Measurements from ENCODE around the gene AIG1.
"Not testable (repeated sequence)": the region's sequence is repeated elsewhere in the genome, so short reads cannot be mapped to it uniquely, and the experiment has no call there.

The AIG1 gene

DNA sequence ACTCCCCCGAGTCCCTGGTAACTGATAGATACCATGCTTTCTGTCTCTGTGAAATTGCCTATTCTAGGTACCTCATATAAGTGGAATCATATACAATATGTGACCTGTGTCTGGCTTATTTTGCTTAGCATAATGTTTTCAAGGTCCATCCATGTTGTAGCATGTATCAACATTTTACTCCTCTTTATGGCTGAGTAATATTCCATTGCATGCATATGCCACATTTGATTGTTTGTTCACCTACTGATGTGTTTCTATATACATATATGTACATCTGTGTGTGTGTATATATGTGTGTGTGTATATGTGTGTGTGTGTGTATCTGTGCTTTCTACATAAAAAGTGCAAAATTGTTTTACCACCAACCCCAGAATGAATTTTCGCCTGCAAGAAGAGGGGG is 270.7 kb downstream of the AIG1 start:
- DNase-seq (ENCODE audit: low read depth), result no peak

DNA sequence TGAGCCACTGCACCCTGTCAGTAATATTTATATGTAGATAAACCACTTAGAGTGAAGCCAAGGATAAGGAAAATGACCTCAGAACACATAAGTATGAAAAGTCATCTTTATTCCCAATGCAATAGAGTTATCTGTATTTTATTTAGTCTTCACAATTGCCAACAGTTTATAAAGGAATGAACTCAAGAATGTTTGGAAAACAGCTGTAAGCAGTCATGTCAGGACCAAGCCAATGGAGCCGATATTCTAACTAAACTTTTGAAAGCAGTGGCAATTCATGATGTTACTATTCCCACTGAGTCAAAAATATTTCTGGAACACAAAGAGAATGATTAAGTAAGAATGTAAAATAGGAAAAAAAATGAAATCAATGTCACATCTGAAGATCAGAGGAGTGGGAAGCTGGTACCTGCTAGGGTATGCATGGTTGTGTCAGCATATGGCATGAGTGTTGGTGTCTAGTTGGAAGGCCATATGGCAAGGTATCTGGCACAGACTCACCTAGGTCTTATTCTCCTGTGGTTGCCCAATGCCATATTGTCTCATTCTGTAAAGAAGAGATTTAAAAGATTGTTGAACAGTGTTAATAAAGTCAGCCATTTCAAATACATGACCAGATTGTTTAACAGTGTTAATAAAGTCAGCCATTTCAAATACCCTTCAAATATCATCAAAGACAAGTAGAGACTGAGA is 271.6 kb downstream of the AIG1 start:
- DNase-seq (ENCODE audit: low read depth), result no peak

DNA sequence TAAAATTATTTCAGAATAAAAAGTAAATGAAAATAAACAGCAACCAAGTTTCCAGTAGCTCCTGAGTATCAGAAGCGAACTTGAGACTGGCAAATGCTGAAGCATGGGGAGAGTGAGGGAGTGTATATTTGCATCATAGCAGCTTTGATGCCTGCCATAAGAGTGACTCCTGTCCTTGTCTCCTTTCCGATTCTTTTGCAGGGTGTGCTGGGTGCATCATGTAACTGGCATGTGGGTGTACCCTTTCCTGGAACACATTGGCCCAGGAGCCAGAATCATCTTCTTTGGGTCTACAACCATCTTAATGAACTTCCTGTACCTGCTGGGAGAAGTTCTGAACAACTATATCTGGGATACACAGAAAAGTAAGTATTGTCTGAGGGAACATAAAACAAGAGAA is 272.4 kb downstream of the AIG1 start:
- DNase-seq (ENCODE audit: low read depth), result peak; percentile 30

DNA sequence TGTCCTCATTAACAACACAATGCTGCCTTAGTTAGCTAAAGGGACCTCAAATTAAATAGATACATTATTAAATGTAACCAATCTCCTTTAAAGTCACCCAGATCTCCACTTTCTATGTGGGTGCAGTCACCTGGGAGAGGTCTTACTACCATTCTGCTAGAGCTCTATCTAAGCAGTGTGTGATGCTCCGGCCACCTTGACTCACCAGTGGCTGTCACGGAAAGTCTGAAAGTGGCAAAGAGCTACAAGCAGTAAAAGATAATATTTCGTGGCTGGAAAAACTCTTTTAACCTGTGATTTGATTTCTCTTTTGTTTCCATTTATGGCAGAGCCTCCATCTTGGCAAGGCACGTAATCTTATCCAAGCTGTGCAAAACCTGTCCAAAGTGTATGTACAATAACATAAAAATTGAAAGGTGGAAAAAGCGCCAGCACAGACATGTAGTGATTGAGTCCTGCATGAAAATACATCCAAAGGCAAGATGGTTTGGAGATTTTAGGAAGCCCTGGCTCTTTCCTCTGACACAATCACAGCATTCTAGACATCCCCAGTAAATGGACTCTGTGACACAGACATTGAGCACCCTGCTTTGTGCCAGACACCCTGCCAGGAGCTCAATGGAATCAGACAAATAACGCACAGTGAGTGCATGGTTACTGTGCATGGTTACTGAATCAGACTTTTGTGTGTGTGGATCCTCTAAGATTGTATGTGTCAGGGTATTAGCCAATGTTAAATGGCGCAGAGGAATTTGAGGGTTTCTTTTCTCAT is 273.2 kb downstream of the AIG1 start:
- DNase-seq (ENCODE audit: low read depth), result no peak

DNA sequence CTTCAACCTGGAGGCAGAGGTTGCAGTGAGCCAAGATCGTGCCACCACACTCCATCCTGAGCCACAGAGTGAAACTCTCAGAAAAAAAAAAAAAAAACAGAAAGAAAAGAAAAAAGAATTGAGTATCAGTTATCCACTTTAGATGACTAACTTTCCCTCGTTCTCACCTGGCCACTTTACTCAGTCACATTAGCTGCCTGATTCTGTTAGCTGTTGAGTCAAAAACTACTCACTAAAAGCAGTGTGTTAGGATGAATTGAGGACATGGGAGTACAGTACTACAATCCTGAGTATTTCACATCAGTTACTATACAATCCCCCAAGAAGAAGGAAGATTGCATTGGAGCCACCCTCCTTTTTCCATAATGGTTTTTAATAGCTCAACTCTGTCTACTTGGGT is 275.2 kb downstream of the AIG1 start:
- DNase-seq (ENCODE audit: low read depth), result no peak

DNA sequence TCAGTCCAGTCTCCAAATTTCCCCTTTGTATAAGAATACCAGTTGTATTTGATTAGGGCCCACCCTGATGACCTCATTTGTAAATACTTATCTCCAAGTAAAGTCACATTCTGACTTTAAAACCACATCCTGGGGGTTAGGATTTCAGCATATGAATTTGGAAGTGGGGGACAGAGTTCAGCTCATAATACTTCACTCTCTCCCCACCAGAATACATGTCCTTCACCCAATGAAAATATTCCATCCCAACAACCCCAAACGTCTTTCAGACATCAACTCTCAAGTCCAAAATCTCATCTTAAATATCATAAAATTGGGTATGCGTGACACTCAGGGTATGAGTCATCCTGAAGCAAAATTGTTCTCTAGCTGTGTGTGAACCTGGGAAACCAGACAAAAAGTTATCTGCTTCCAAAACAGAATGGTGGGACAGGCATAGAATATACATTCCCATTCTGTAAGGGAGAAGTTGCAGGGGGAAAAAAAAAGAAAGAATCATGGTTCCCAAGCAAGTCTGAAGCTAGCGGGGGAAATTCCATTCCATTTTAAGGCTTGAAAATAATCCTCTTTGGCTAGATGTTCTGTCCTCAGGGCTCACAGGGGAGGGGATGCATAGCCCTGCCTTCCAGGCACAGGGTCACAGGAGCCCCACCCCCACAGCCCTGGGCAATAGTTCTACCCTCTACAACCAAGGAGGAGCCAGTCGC is 275.9 kb downstream of the AIG1 start:
- peak; percentile 78 for DNase-seq (ENCODE audit: low read depth)

DNA sequence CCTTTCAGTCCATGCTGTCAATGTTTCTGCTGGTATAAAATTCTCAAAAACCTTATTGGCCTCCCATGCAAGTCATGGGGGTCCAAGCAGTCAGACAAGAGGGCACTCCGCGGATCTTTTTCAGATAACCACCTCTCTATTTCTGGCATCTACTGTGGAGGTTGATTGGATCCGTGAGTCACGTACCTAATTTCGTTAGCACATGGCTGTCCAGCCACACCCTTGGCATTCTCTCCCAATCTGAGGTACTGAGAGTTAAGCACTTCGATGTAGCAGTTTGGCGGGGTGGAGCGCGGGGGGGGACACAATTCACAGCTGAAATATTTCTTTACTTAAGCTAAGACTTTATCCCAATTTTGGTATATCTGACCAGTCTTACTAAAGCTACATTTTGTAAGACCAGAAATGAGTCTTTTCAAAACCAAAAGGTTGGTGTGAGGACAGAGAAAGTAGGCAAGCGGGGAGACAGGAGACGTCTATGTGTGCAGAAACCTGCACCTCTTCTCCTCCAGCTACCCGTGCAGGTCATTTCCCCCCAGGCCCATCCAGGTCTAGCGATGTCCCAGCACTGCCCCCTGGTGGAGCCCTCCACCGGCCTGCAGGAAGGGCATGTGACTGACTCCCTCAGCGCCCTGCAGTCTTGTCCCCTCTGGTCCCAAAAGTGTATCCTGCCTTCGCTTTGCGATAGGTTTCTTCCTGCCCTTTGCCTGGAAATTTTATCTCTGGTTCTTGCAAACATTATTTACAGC is 276.7 kb downstream of the AIG1 start:
- DNase-seq (ENCODE audit: low read depth), result no peak

DNA sequence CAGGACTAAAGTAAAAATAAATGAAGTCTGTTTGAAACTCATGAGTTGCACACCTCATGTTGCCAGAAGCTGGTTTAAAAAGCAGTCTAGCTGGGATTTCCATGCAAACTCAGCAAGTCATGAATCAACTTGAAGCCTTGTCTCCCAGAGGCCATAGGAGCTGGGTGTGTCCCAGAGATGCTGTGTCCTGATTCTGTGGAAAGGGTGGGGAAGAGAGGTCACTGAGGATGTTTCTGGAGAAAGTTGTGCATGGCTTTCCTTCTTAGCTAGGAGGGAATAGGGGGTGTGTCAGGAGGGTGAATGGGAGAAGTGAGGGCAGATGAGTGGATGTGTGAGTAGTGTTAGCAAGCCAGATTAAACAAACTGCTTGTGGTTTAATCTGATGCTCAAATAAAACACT is 278.5 kb downstream of the AIG1 start:
- DNase-seq (ENCODE audit: low read depth), result no peak

DNA sequence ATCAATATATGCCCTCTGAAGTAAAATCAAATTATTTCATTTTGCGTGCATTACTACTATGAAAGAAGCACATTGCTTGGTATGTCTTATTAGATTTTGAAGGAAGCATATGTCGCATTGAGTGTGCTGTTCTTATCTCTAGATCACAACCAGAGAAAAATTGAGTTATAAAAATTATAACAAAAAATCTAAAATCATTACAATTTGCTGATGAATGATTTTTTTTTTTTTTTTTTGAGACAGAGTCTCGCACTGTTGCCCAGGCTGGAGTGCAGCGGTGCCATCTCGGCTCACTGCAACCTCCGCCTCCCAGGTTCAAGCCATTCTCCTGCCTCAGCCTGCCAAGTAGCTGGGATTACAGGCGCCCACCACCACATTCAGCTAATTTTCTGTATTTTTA is 284.8 kb downstream of the AIG1 start:
- DNase-seq (ENCODE audit: low read depth), result not testable (repeated sequence)

DNA sequence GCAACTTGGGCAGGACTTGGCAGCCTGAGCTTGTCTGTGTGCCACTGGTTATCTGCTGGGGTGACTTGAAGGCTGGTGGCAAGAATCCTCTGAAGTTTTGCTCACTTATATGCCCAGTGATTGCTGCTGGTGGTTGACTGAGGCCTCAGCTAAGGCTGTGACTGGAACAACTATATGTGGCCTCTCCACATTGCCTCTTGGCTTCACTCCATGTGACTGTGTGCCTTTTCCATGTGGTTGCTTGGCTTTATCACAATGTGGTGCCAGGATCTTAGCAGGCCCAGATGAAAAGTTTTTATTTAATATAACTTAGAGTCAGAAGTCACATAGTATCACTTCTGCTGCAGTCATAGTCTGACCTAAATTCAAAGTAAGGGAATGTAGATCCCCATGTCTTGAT is 285.3 kb downstream of the AIG1 start:
- DNase-seq (ENCODE audit: low read depth), result no peak

DNA sequence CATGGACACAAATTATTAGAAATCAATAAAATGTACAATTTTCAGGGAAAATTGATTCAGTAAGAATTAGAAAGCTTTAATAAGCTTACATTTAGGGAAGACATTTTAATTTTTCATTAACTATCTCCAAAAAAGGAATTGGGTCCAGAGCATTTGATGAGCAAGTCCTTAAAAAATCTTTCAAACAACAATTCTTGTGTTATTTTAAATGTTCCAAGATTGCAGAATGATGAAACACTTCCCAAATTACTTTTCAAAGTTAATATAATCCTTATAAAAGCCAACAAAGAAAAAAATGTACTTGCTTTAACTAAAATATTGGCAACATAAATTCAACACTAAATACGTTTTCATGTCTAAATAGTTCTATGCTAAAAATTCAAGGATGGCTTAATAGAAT is 287.8 kb downstream of the AIG1 start:
- no peak for DNase-seq (ENCODE audit: low read depth)

DNA sequence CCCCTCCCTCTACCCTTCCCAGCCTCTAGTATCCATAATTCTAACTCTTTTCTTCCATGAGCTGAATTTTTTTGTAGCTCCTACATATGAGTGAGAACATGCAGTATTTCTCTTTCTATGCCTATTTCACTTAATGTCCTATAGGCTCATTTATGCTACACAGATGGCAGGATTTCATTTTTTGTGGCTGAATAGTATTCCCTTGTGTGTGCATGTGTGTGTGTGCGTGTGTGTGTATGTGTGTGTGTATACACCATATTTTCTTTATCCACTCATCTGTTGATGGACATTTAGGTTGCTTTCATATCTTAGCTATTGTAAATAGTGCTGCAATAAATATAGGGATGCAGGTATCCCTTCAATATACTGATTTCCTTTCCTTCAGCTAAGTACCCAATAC is 288.8 kb downstream of the AIG1 start:
- DNase-seq (ENCODE audit: low read depth), result no peak

DNA sequence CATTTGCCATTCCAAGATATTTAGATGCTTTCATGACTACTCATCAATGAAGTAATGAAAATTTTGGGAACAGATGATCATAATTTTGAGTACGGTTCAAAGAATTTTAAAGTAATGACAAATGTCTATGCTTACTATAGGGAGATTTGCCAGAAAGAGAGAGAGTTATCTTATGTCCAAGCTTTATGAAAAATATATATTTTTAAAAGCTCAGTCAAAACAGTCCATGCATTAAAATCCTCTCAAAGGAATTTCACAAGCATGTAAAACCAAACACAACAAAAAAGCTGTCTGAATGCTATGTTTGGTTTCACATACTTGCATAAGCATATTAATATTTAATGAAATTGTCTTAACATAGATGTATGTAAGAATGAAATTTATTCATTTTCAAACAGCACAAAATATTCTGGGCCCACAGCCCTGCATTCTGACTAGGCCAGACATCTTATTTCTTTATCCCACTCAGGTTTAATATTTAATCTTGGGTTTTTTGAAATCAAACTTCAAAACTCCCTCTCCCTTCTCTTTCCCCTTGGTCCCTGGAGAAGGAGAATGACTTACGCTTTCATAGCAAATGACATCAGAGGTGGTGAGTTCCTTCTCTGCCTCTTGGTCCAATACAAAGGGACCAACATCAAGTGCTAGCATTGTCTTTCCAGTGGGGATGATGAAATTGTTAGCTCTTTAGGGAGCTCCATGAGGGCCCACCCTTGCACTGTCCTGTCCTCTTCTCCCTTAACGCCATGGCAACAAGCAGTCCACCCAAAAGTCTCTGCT is 295.6 kb downstream of the AIG1 start:
- DNase-seq (ENCODE audit: low read depth), result no peak

DNA sequence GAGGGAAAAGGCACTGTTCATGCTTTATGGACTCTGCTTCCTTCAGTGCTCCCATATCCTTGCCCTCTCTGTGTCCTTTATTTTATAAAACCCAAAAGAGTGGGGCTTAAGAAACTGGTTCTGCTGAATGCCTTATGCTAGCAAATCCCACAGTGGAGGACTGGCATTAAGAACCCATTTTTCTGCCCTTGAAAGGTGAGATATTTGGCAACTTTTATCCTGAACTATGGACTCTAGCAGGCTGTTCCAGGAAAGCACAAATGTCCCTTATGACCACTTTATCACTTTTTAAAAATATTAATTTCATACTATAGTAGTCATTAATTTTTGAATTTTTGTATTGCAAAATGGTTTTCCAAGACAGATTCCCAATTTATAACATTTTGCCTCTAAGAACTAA is 296.5 kb downstream of the AIG1 start:
- no peak for DNase-seq (ENCODE audit: low read depth)

DNA sequence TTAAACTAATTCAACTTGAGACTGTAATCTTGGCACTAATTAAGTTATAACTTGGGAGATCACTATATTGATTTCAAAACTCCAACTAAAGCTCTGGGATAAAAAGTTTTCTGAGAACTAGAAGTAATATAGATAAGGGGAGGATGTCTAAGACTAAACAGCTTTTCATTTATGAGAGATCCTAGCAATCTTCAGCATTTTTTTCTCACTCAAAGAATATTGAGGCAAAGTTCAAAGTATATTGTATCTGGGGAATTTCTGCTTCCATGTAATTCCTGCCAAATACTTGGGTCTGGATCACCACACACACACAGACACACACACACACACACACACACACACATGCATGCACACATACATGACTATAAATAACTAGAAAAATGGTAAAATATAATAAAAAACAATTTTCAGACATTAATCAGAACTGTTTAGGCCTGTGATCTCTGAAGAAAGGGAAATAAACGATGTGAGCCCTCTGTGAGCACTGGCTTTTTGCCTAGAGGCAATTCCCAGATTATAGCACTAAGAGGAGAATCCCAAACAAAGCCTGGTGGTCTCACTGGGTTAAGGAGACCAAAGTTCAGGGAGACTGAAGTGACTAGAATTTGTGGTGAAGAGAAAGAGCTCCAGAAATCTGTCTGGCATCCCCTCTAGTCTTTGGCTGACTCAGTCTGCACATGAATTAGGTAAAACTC is 297.0 kb downstream of the AIG1 start:
- DNase-seq (ENCODE audit: low read depth), result no peak

DNA sequence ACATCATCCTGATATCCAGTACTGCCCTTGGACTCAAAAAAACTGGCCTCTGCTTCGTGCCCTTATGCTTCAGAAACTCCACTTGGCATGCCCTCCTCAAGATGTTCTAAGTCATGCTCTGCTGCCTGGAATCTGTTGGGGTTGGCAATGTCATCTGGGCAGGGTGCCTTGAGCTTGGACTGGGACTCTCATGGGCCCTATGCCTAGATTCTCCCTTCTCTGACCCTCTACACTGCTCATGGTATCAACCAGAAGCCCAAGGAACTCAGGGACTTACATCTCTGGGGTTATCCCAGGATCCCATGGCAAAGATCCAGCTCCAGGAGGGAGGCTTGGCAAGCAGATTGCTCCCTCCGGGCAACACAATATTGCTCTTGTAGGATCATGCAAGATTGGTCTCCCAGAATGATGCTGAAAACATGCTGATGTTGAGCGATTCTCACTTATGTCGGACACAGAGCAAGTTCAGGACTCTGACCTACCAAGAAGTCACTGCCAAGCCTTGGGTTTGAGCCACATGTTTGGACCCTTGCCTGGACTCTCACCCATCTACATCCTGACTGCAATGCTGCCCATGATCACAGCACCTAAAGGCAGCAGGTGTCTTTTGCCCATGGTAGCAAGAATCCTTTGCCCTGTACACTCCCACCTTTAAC is 301.0 kb downstream of the AIG1 start:
- no peak for DNase-seq (ENCODE audit: low read depth)

DNA sequence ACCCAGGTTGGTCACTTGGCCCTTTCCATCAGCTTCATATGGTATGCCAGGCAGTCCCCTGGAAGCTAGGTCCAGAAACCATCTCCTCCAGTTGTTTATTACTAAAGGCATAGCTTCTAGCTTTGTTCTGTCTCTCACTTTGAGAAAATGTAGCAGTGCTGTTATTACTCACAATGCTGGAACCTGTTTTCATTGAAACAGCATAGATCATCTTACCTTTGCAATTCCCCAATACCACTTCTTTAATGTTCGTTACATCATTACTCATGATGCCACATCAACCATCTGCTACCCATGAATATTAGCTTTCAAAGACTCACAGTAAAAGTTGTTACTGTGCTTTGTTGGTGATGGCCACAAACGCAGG is 301.5 kb downstream of the AIG1 start:
- DNase-seq (ENCODE audit: low read depth), result no peak

DNA sequence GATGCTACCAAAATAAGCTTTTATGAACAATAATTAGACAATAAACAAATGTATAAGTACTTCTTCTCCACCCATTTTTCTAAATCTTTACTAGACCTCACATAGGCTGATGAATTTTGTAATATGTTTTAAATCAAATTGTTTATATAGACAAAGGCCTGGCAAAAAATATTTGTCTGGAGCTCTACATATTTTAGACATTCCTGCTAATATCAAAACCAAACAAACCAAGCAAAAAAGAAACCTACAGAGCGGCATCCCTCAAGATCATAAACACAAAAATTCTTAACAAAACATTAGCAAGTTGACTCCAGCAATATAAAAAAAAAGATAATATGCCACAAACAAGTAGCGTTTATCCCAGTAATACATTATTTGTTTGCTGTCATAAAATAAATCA is 302.6 kb downstream of the AIG1 start:
- no peak for DNase-seq (ENCODE audit: low read depth)

DNA sequence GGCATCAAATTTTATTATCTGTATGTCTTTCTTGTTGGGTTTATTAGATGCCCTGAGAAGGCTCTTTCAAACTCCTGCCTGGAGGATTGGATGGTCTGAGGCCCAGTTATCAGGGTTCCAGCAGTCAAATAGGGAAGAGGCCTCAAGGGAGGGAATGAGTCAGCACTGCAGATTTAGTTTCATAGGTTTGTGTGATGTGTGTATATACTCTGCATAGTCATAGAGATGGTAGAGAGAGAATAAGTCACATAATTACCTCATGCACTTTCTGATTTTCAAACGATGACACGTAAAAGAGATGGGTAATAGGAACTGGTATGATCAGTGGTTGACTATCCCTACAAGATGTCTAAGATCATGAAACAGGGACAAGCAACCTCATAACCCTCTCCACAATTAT is 307.7 kb downstream of the AIG1 start:
- DNase-seq (ENCODE audit: low read depth), result no peak

DNA sequence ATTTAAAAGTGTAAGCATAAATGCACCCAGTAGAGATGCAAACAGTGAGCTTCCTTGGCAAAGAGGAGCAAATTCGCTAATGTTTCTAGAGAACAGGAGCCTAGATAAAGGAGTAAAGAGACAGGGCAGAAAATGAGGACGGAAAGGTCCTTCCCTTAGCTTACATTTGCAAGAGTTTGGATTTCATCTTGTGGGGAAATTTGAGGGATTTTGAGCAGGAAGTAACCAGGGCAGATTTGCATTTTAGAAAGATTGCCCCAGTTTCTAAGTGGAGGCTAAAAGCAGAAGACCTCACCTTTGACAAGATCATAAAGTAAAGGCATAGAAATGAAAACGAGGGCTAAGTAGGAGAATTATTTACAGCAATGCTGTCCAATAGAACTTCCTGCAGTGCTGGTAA is 309.3 kb downstream of the AIG1 start:
- no peak for DNase-seq (ENCODE audit: low read depth)

Data from HS-27A (cell line).